AG04450 (cell line): ENCODE results near the gene SORBS2. TPM values are rescaled to one million over a fixed set of nuclear protein-coding genes. Genes with fewer than 3 reads are reported as not detected.

Experiments
- CTCF ChIA-PET: fragments of 300-600, 350-600 bp; formaldehyde crosslinking; extraction: SDS; loops from one replicate; lab custom pipeline; 2022; ENCODE audit warnings: antibody characterized with exemption, inconsistent platforms; lab: Charles Lee
- POLR2A ChIA-PET: fragments of 350-600 bp; formaldehyde crosslinking; extraction: SDS; loops from one replicate; lab custom pipeline; 2021; ENCODE audit warnings: antibody characterized with exemption, inconsistent platforms; lab: Yijun Ruan, JAX
- DNase-seq: peaks from one replicate; pipeline ENCODE4 v3.0.0-alpha.2; 2011; ENCODE audit warnings: low read depth, low spot score
- H3K27ac ChIP-seq: one replicate; pipeline ENCODE4 v1.5.1; 2012; ENCODE audit warnings: low read depth, low read length, control low read depth
- H3K27me3 ChIP-seq: one replicate; pipeline ENCODE4 v1.6.0; 2012; ENCODE audit warnings: low read length; ENCODE audit not compliant: control insufficient read depth, insufficient read depth
- H3K4me3 ChIP-seq: 2 replicates; pipeline ENCODE4 v1.5.1; 2011; ENCODE audit warnings: mild to moderate bottlenecking, low read depth, low read length, control low read depth
- H3K9me3 ChIP-seq: 2 replicates; pipeline ENCODE4 v1.5.1; 2012; ENCODE audit warnings: low read length; ENCODE audit not compliant: control insufficient read depth, insufficient read depth
- CTCF ChIP-seq: IDR thresholded peaks from 2 replicates; pipeline ENCODE4 v1.5.1; 2011; ENCODE audit warnings: low read depth, low read length, control low read depth, inconsistent platforms
- polyA plus RNA-seq: library from polyadenylated mRNA; depleted of rRNA; stranded (reverse); fragments of >200 nt; gene quantifications from 2 replicates; pipeline ENCODE4 v1.2.3, GENCODE V29; 2011

Gene SORBS2
- polyA plus RNA-seq, 1 experiment: not detected

GRCh38 chr4:185587427-185588161 lies 224.4 kb downstream of the SORBS2 start:
- Histone ChIP-seq H3K4me3 (peak overlapping the region; percentile 27), H3K27ac (no peak overlapping the region), H3K9me3 (no peaks in the 10 kb centered on the region), H3K27me3 (peaks cover 18% of the 10 kb centered on the region)
- no peak for TF ChIP-seq CTCF
- DNase-seq: no peak
- ChIA-PET POLR2A (no interaction called here), CTCF (interaction anchor here (0.6 to 6.5 kb wide), 2 partner anchors 10 to 66 kb away, joined by 9 to 50 read pairs; no protein-coding TSS in a partner anchor)

GRCh38 chr4:185587030-185587426 lies 225.0 kb downstream of the SORBS2 start:
- H3K27me3 ChIP-seq: peaks cover 18% of the 10 kb centered on the region
- peak overlapping the region; percentile 27 for H3K4me3 ChIP-seq
- no peaks in the 10 kb centered on the region for H3K9me3 ChIP-seq
- no peak for TF ChIP-seq CTCF
- H3K27ac ChIP-seq: no peak overlapping the region
- CTCF ChIA-PET: interaction anchor here (0.6 to 6.5 kb wide), 2 partner anchors 11 to 66 kb away, joined by 9 to 50 read pairs; no protein-coding TSS in a partner anchor
- POLR2A ChIA-PET: no interaction called here
- no peak for DNase-seq

- ChIA-PET CTCF (interaction anchor here (6.5 kb wide), 1 partner anchor 12 kb away, joined by 50 read pairs; no protein-coding TSS in a partner anchor), POLR2A (no interaction called here)
- Histone ChIP-seq H3K9me3 (no peaks in the 10 kb centered on the region), H3K27me3 (peaks cover 15% of the 10 kb centered on the region), H3K4me3 (no peak overlapping the region), H3K27ac (no peak overlapping the region)
- DNase-seq: no peak
- TF ChIP-seq CTCF: no peak
Measured at GRCh38 chr4:185585211-185585610, 226.8 kb downstream of the SORBS2 start.

GRCh38 chr4:185583813-185584212 lies 228.2 kb downstream of the SORBS2 start:
- CTCF ChIA-PET: interaction anchor here (6.5 kb wide), 1 partner anchor 14 kb away, joined by 50 read pairs; no protein-coding TSS in a partner anchor
- Histone ChIP-seq H3K27ac (no peak overlapping the region), H3K27me3 (peaks cover 15% of the 10 kb centered on the region), H3K9me3 (peaks cover 3% of the 10 kb centered on the region; the same call in 1 of the 2 replicates), H3K4me3 (no peak overlapping the region)
- no peak for TF ChIP-seq CTCF
- no peak for DNase-seq
- POLR2A ChIA-PET: no interaction called here

GRCh38 chr4:185582651-185583400 lies 229.2 kb downstream of the SORBS2 start:
- Histone ChIP-seq H3K4me3 (no peak overlapping the region), H3K27ac (no peak overlapping the region), H3K9me3 (peaks cover 3% of the 10 kb centered on the region; the same call in 1 of the 2 replicates), H3K27me3 (peaks cover 13% of the 10 kb centered on the region)
- POLR2A ChIA-PET: no interaction called here
- CTCF ChIA-PET: interaction anchor here (6.5 kb wide), 1 partner anchor 15 kb away, joined by 50 read pairs; no protein-coding TSS in a partner anchor
- no peak for TF ChIP-seq CTCF
- no peak for DNase-seq
